Memory B cell (primary cell): ENCODE data around the gene P4HA2.
"Not testable (repeated sequence)": the region's sequence is repeated elsewhere in the genome, so short reads cannot be mapped to it uniquely, and the experiment has no call there.

Experiments used
- ATAC-seq: fragments of 150-1000 bp; cut with Tn5 transposase; 2 replicates; pipeline ENCODE4 v1.10.0; 2021; ENCODE audit warnings: low read depth, mild to moderate bottlenecking, moderate library complexity
- DNase-seq, 2 donors: peaks; one replicate each; pipeline ENCODE4 v3.0.0; 2022; ENCODE audit warnings: low spot score in 2 of 2
- H3K27ac Mint-ChIP-seq: one replicate; pipeline ENCODE4 v1.8.0; 2022; ENCODE audit warnings: mild to moderate bottlenecking, moderate library complexity, mixed read lengths
- H3K27me3 Mint-ChIP-seq: one replicate; pipeline ENCODE4 v1.8.0; 2022; ENCODE audit warnings: mixed read lengths
- H3K36me3 Mint-ChIP-seq: one replicate; pipeline ENCODE4 v1.8.0; 2022; ENCODE audit warnings: mild to moderate bottlenecking, mixed read lengths
- H3K4me1 Mint-ChIP-seq: one replicate; pipeline ENCODE4 v1.8.0; 2022; ENCODE audit warnings: mixed read lengths
- H3K4me3 Mint-ChIP-seq: one replicate; pipeline ENCODE4 v1.8.0; 2022; ENCODE audit warnings: mild to moderate bottlenecking, moderate library complexity, mixed read lengths
- H3K9me3 Mint-ChIP-seq: one replicate; pipeline ENCODE4 v1.8.0; 2022; ENCODE audit warnings: mixed read lengths

P4HA2 gene

GRCh38 chr5:132162945-132163344, 64.7 kb downstream of the P4HA2 start:
- Mint-ChIP-seq H3K4me1 (no peaks in the 10 kb centered on the region), H3K27ac (no peak overlapping the region), H3K4me3 (no peak overlapping the region), H3K36me3 (peaks cover 2% of the 10 kb centered on the region), H3K9me3 (peaks cover 4% of the 10 kb centered on the region), H3K27me3 (no peaks in the 10 kb centered on the region)
- DNase-seq = no peak
- no peak for ATAC-seq

- DNase-seq, H3K4me1 Mint-ChIP-seq, H3K4me3 Mint-ChIP-seq, H3K27ac Mint-ChIP-seq, H3K36me3 Mint-ChIP-seq, ATAC-seq, H3K27me3 Mint-ChIP-seq, H3K9me3 Mint-ChIP-seq: not testable (repeated sequence)
Measured at GRCh38 chr5:132161574-132162326, 65.9 kb downstream of the P4HA2 start.

GRCh38 chr5:132156413-132156812, 71.2 kb downstream of the P4HA2 start:
- DNase-seq (no peak), ATAC-seq (no peak)
- H3K9me3 Mint-ChIP-seq = peaks cover 10% of the 10 kb centered on the region
- no peak overlapping the region for H3K4me3 Mint-ChIP-seq
- peaks cover 13% of the 10 kb centered on the region for H3K27me3 Mint-ChIP-seq
- no peaks in the 10 kb centered on the region for H3K4me1 Mint-ChIP-seq
- no peak overlapping the region for H3K27ac Mint-ChIP-seq
- H3K36me3 Mint-ChIP-seq = peaks cover 13% of the 10 kb centered on the region

- Mint-ChIP-seq H3K9me3 (peaks cover 8% of the 10 kb centered on the region), H3K27me3 (peaks cover 4% of the 10 kb centered on the region), H3K4me1 (no peaks in the 10 kb centered on the region), H3K36me3 (peaks cover 9% of the 10 kb centered on the region), H3K4me3 (no peak overlapping the region), H3K27ac (no peak overlapping the region)
- no peak for ATAC-seq
- DNase-seq = no peak
Measured at GRCh38 chr5:132150565-132150964, 77.1 kb downstream of the P4HA2 start.

- DNase-seq = no peak
- no peak for ATAC-seq
- H3K4me1 Mint-ChIP-seq = no peaks in the 10 kb centered on the region
- no peaks in the 10 kb centered on the region for H3K27me3 Mint-ChIP-seq
- H3K9me3 Mint-ChIP-seq = peaks cover 8% of the 10 kb centered on the region
- peaks cover under 1% of the 10 kb centered on the region for H3K36me3 Mint-ChIP-seq
- H3K27ac Mint-ChIP-seq = no peak overlapping the region
- H3K4me3 Mint-ChIP-seq = no peak overlapping the region
Measured at GRCh38 chr5:132147663-132148062, 80.0 kb downstream of the P4HA2 start.

GRCh38 chr5:132145326-132145725, 82.3 kb downstream of the P4HA2 start:
- not testable (repeated sequence) for H3K27ac Mint-ChIP-seq, H3K27me3 Mint-ChIP-seq, H3K4me1 Mint-ChIP-seq, H3K36me3 Mint-ChIP-seq, DNase-seq, ATAC-seq, H3K4me3 Mint-ChIP-seq
- peaks cover 12% of the 10 kb centered on the region for H3K9me3 Mint-ChIP-seq

GRCh38 chr5:132143148-132143547, 84.5 kb downstream of the P4HA2 start:
- Mint-ChIP-seq H3K4me1 (no peaks in the 10 kb centered on the region), H3K27ac (no peak overlapping the region), H3K36me3 (no peaks in the 10 kb centered on the region), H3K4me3 (no peak overlapping the region), H3K27me3 (peaks cover 3% of the 10 kb centered on the region), H3K9me3 (peaks cover 16% of the 10 kb centered on the region)
- no peak for ATAC-seq
- DNase-seq = no peak

GRCh38 chr5:132142459-132142858, 85.2 kb downstream of the P4HA2 start:
- DNase-seq (no peak), ATAC-seq (no peak)
- Mint-ChIP-seq H3K27me3 (peaks cover 3% of the 10 kb centered on the region), H3K27ac (no peak overlapping the region), H3K4me1 (no peaks in the 10 kb centered on the region), H3K4me3 (no peak overlapping the region), H3K9me3 (peaks cover 16% of the 10 kb centered on the region), H3K36me3 (no peaks in the 10 kb centered on the region)
